ENCODE results near the gene HIGD1A.

HIGD1A gene

GRCh38 chr3:42778644-42779043 lies 25.6 kb downstream of the HIGD1A start:
- Histone ChIP-seq H3K36me3 (peaks cover 7 to 65% (median 29%) of the 10 kb centered on the region in 11 experiments; a peak in 20 of 22 replicates), H3K27me3 (no peaks in the 10 kb centered on the region; a peak in 1 of 22 replicates), H3K4me2 (no peak overlapping the region), H3K9ac (no peak overlapping the region), H3K4me1 (peaks cover 3 to 8% (median 5%) of the 10 kb centered on the region in 10 experiments; a peak in 17 of 20 replicates), H3K27ac (no peak overlapping the region), H3K9me3 (replicated peaks in 1 of 11) (no peaks in the 10 kb centered on the region), H4K20me1 (peaks cover 0 to 19% (median 6%) of the 10 kb centered on the region in 11 experiments; a peak in 10 of 22 replicates), H3K4me3 (no peak overlapping the region)
- TF ChIP-seq Cebpa-rat (IDR thresholded peaks at IDR 0.05) = no peak

GRCh38 chr3:42773409-42773751 lies 30.9 kb downstream of the HIGD1A start:
- H3K9ac ChIP-seq = peak overlapping the region; percentile 69 to 92 (median 77); a peak in 21 of 22 replicates
- H3K9me3 ChIP-seq (replicated peaks in 1 of 11) = peaks cover 0 to 16% (median 11%) of the 10 kb centered on the region in 11 experiments; a peak in 14 of 22 replicates
- peaks cover 12 to 20% (median 16%) of the 10 kb centered on the region in 10 experiments for H3K4me1 ChIP-seq
- peak overlapping the region; percentile 56 to 72 (median 62) for H3K4me3 ChIP-seq
- no peaks in the 10 kb centered on the region for H4K20me1 ChIP-seq
- TF ChIP-seq Cebpa-rat (IDR thresholded peaks at IDR 0.05) = no peak
- peak overlapping the region; percentile 73 to 95 (median 88) for H3K4me2 ChIP-seq
- peaks cover 0 to 27% (median 11%) of the 10 kb centered on the region in 11 experiments; a peak in 10 of 22 replicates for H3K36me3 ChIP-seq
- peak overlapping the region; percentile 29 to 97 (median 79); a peak in 20 of 22 replicates for H3K27ac ChIP-seq
- H3K27me3 ChIP-seq = no peaks in the 10 kb centered on the region; a peak in 1 of 22 replicates

GRCh38 chr3:42772670-42773408 lies 31.5 kb downstream of the HIGD1A start, which contains the start of gene CCDC13:
Gene CCDC13, minus strand, starts transcription at chr3:42773253. Its CDS starts 14,908 bp downstream, at chr3:42758345.
- H4K20me1 ChIP-seq = no peaks in the 10 kb centered on the region
- peak within 1 kb of the TSS; percentile 56 to 72 (median 62) for H3K4me3 ChIP-seq
- H3K4me1 ChIP-seq = peaks cover 12 to 20% (median 16%) of the 10 kb centered on the region in 10 experiments
- no peaks in the 10 kb centered on the region; a peak in 1 of 22 replicates for H3K27me3 ChIP-seq
- peak within 1 kb of the TSS; percentile 73 to 95 (median 88) for H3K4me2 ChIP-seq
- TF ChIP-seq Cebpa-rat (IDR thresholded peaks at IDR 0.05) = no peak
- peak within 1 kb of the TSS; percentile 69 to 92 (median 77) for H3K9ac ChIP-seq
- peak within 1 kb of the TSS; percentile 48 to 97 (median 79) for H3K27ac ChIP-seq
- H3K36me3 ChIP-seq = peaks cover 0 to 22% (median 8%) of the 10 kb centered on the region in 11 experiments; a peak in 10 of 22 replicates
- peaks cover 0 to 16% (median 11%) of the 10 kb centered on the region in 11 experiments; a peak in 14 of 22 replicates for H3K9me3 ChIP-seq (replicated peaks in 1 of 11)

GRCh38 chr3:42771271-42771670 lies 33.0 kb downstream of the HIGD1A start:
- H3K4me1 ChIP-seq = peaks cover 12 to 23% (median 16%) of the 10 kb centered on the region in 10 experiments
- H3K27me3 ChIP-seq = no peaks in the 10 kb centered on the region; a peak in 1 of 22 replicates
- H3K4me2 ChIP-seq = no peak overlapping the region
- no peak overlapping the region for H3K4me3 ChIP-seq
- peaks cover 0 to 7% (median under 1%) of the 10 kb centered on the region in 11 experiments; a peak in 7 of 22 replicates for H3K36me3 ChIP-seq
- H4K20me1 ChIP-seq = no peaks in the 10 kb centered on the region
- no peak for TF ChIP-seq Cebpa-rat (IDR thresholded peaks at IDR 0.05)
- H3K27ac ChIP-seq = no peak overlapping the region
- H3K9ac ChIP-seq = no peak overlapping the region
- peaks cover 0 to 16% (median 11%) of the 10 kb centered on the region in 11 experiments; a peak in 14 of 22 replicates for H3K9me3 ChIP-seq (replicated peaks in 1 of 11)

- no peak overlapping the region for H3K4me2 ChIP-seq
- no peaks in the 10 kb centered on the region for H4K20me1 ChIP-seq
- H3K4me3 ChIP-seq = no peak overlapping the region
- no peaks in the 10 kb centered on the region for H3K36me3 ChIP-seq
- H3K9me3 ChIP-seq (replicated peaks in 1 of 11) = peaks cover 0 to 16% (median 11%) of the 10 kb centered on the region in 11 experiments; a peak in 14 of 22 replicates
- TF ChIP-seq Cebpa-rat (IDR thresholded peaks at IDR 0.05) = no peak
- H3K4me1 ChIP-seq = peaks cover 12 to 30% (median 16%) of the 10 kb centered on the region in 10 experiments
- H3K9ac ChIP-seq = no peak overlapping the region
- no peaks in the 10 kb centered on the region; a peak in 1 of 22 replicates for H3K27me3 ChIP-seq
- no peak overlapping the region for H3K27ac ChIP-seq
Measured at GRCh38 chr3:42769477-42770131, 34.7 kb downstream of the HIGD1A start.

GRCh38 chr3:42764561-42765295 lies 39.6 kb downstream of the HIGD1A start:
- no peaks in the 10 kb centered on the region for H3K36me3 ChIP-seq
- peak overlapping the region in 1 of 11 experiments; percentile 18; a peak in 1 of 22 replicates for H3K4me2 ChIP-seq
- no peak for TF ChIP-seq Cebpa-rat (IDR thresholded peaks at IDR 0.05)
- peaks cover 0 to 49% (median 18%) of the 10 kb centered on the region in 10 experiments; a peak in 12 of 20 replicates for H3K4me1 ChIP-seq
- no peaks in the 10 kb centered on the region for H3K27me3 ChIP-seq
- H3K9ac ChIP-seq = no peak overlapping the region
- peaks cover 0 to 13% (median 4%) of the 10 kb centered on the region in 11 experiments; a peak in 13 of 22 replicates for H3K9me3 ChIP-seq (replicated peaks in 1 of 11)
- H3K27ac ChIP-seq = 0 out of 22 replicates have a peak overlapping the region, but pooled peaks of 1 of the 11 experiments have one; percentile 19
- no peaks in the 10 kb centered on the region for H4K20me1 ChIP-seq
- H3K4me3 ChIP-seq = no peak overlapping the region

GRCh38 chr3:42764115-42764514 lies 40.2 kb downstream of the HIGD1A start:
- 0 out of 22 replicates have a peak overlapping the region, but pooled peaks of 1 of the 11 experiments have one; percentile 19 for H3K27ac ChIP-seq
- H3K4me1 ChIP-seq = peaks cover 0 to 49% (median 18%) of the 10 kb centered on the region in 10 experiments; a peak in 12 of 20 replicates
- H3K27me3 ChIP-seq = no peaks in the 10 kb centered on the region
- no peak overlapping the region; a peak in 1 of 22 replicates for H3K4me2 ChIP-seq
- no peaks in the 10 kb centered on the region for H4K20me1 ChIP-seq
- no peak overlapping the region for H3K9ac ChIP-seq
- no peaks in the 10 kb centered on the region for H3K36me3 ChIP-seq
- H3K4me3 ChIP-seq = no peak overlapping the region
- H3K9me3 ChIP-seq (replicated peaks in 1 of 11) = peaks cover 0 to 9% (median 0%) of the 10 kb centered on the region in 11 experiments; a peak in 1 of 22 replicates
- TF ChIP-seq Cebpa-rat (IDR thresholded peaks at IDR 0.05) = no peak

GRCh38 chr3:42763021-42763420 lies 41.3 kb downstream of the HIGD1A start:
- Histone ChIP-seq H3K4me3 (no peak overlapping the region), H3K9me3 (replicated peaks in 1 of 11) (peaks cover 0 to 9% (median 0%) of the 10 kb centered on the region in 11 experiments; a peak in 1 of 22 replicates), H3K36me3 (no peaks in the 10 kb centered on the region), H3K4me2 (peak overlapping the region in 5 of 11 experiments; percentile 71 to 90 (median 86); a peak in 10 of 22 replicates), H3K4me1 (peaks cover 0 to 49% (median 18%) of the 10 kb centered on the region in 10 experiments; a peak in 12 of 20 replicates), H3K27me3 (no peaks in the 10 kb centered on the region), H3K9ac (no peak overlapping the region), H3K27ac (peak overlapping the region in 5 of 11 experiments; percentile 49 to 86 (median 77); a peak in 9 of 22 replicates), H4K20me1 (no peaks in the 10 kb centered on the region)
- TF ChIP-seq Cebpa-rat (IDR thresholded peaks at IDR 0.05) = no peak
